ENCODE results near the gene TERT. TPM values are rescaled to one million over a fixed set of nuclear protein-coding genes. Genes with fewer than 3 reads are reported as not detected.
"Not testable (repeated sequence)": the region's sequence is repeated elsewhere in the genome, so short reads cannot be mapped to it uniquely, and the experiment has no call there.

TERT gene
- total and polyA plus RNA-seq, 2 donors = 1.9 to 3.4 TPM

GRCh38 chr5:1293416-1294205 lies 1.3 kb downstream of the TERT start:
- peaks cover 0 to 7% of the 10 kb centered on the region in 2 donors for H3K27me3 ChIP-seq (ENCODE audit: control insufficient read depth in 2 of 2, insufficient read depth in 1 of 2, low read length in 1 of 2)

DNA sequence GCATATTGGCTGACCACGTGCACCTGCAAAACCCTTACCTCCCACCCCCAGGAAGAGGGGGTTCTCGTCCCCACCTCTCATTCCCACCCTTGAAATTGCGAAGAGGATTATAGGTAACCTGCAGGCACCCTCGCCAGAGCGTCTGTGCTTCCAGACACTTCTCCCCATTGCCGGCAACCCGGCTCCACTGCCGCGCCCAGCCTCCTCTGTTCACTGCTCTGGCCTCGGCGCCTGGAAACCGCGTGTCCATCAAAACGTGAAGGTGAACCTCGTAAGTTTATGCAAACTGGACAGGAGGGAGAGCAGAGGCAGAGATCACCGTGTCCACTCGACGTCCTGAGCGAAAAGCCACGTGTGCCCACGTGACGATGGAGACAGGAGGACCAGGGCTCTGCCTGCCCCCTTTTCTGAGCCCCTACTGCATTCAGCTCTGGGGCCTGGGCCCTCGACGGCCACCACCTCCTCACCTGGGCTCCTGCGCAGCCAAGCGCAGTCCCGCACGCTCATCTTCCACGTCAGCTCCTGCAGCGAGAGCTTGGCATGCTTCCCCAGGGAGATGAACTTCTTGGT lies 1.9 kb downstream of the TERT start:
- 96% methylated on average over 30 of the region's 30 CpGs for WGBS
- Histone ChIP-seq H3K27ac (ENCODE audit: low read depth in 1 of 2, low read length in 1 of 2) (no peak overlapping the region), H3K9me3 (ENCODE audit: control insufficient read depth in 2 of 2, insufficient read depth in 1 of 2, low read length in 1 of 2) (peaks cover 4 to 44% of the 10 kb centered on the region in 2 donors), H3K4me1 (ENCODE audit: control insufficient read depth in 2 of 2, insufficient read depth in 2 of 2, low read length in 2 of 2) (peaks cover 24 to 46% of the 10 kb centered on the region in 2 donors), H3K36me3 (ENCODE audit: control insufficient read depth in 2 of 2, insufficient read depth in 2 of 2, low read length in 1 of 2) (peaks cover 8 to 9% of the 10 kb centered on the region in 2 donors), H3K27me3 (ENCODE audit: control insufficient read depth in 2 of 2, insufficient read depth in 1 of 2, low read length in 1 of 2) (peaks cover 0 to 7% of the 10 kb centered on the region in 2 donors), H3K4me3 (ENCODE audit: low read length in 2 of 2) (no peak overlapping the region)
- no peak for DNase-seq (ENCODE audit: low read depth in 6 of 9, low spot score in 9 of 9)

More at GRCh38 chr5:1293416-1294205, 1.3 kb downstream of the TERT start:
- peaks cover 24 to 46% of the 10 kb centered on the region in 2 donors for H3K4me1 ChIP-seq (ENCODE audit: control insufficient read depth in 2 of 2, insufficient read depth in 2 of 2, low read length in 2 of 2)
- 97% methylated on average over 60 of the region's 60 CpGs for whole genome bisulfite sequencing
- H3K36me3 ChIP-seq (ENCODE audit: control insufficient read depth in 2 of 2, insufficient read depth in 2 of 2, low read length in 1 of 2) = peaks cover 4 to 6% of the 10 kb centered on the region in 2 donors
- no peak for DNase-seq (ENCODE audit: low read depth in 6 of 9, low spot score in 9 of 9)
- H3K4me3 ChIP-seq (ENCODE audit: low read length in 2 of 2) = no peak overlapping the region
- no peak overlapping the region for H3K27ac ChIP-seq (ENCODE audit: low read depth in 1 of 2, low read length in 1 of 2)
- H3K9me3 ChIP-seq (ENCODE audit: control insufficient read depth in 2 of 2, insufficient read depth in 1 of 2, low read length in 1 of 2) = peaks cover 3 to 44% of the 10 kb centered on the region in 2 donors

DNA sequence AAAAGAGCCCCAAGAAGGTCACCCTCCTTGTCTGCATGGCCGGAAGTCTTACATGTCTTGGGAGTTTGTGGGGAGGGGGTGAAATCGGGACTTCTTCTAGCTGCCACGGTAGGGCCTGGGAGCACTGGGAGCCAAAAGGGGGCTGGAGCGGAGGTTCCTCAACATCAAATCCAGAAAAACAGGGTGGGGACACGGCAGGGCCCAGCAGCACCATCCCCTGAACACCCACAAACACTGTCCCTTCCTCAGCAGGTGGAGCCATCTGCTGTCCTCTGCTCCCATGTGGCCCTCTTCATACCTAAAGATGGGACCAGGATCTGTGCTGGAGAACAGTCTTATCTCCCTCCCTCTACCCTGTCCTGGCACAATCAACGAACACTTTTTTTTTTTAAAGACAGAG lies 2.7 kb downstream of the TERT start:
- Histone ChIP-seq H3K4me1 (ENCODE audit: control insufficient read depth in 2 of 2, insufficient read depth in 2 of 2, low read length in 2 of 2) (peaks cover 24 to 46% of the 10 kb centered on the region in 2 donors), H3K9me3 (ENCODE audit: control insufficient read depth in 2 of 2, insufficient read depth in 1 of 2, low read length in 1 of 2) (peaks cover 4 to 37% of the 10 kb centered on the region in 2 donors), H3K27ac (ENCODE audit: low read depth in 1 of 2, low read length in 1 of 2) (peak overlapping the region in 1 of 2 donors; percentile 81), H3K4me3 (ENCODE audit: low read length in 2 of 2) (no peak overlapping the region), H3K27me3 (ENCODE audit: control insufficient read depth in 2 of 2, insufficient read depth in 1 of 2, low read length in 1 of 2) (peaks cover 0 to 7% of the 10 kb centered on the region in 2 donors), H3K36me3 (ENCODE audit: control insufficient read depth in 2 of 2, insufficient read depth in 2 of 2, low read length in 1 of 2) (peaks cover 8 to 9% of the 10 kb centered on the region in 2 donors)
- WGBS = 84% methylated on average over 6 of the region's 6 CpGs
- DNase-seq (ENCODE audit: low read depth in 6 of 9, low spot score in 9 of 9) = no peak

- no peak overlapping the region for H3K4me3 ChIP-seq (ENCODE audit: low read length in 2 of 2)
- H3K9me3 ChIP-seq (ENCODE audit: control insufficient read depth in 2 of 2, insufficient read depth in 1 of 2, low read length in 1 of 2) = peaks cover 4 to 33% of the 10 kb centered on the region in 2 donors
- H3K36me3 ChIP-seq (ENCODE audit: control insufficient read depth in 2 of 2, insufficient read depth in 2 of 2, low read length in 1 of 2) = peaks cover 8 to 9% of the 10 kb centered on the region in 2 donors
- H3K27me3 ChIP-seq (ENCODE audit: control insufficient read depth in 2 of 2, insufficient read depth in 1 of 2, low read length in 1 of 2) = peaks cover 0 to 7% of the 10 kb centered on the region in 2 donors
- peaks cover 24 to 46% of the 10 kb centered on the region in 2 donors for H3K4me1 ChIP-seq (ENCODE audit: control insufficient read depth in 2 of 2, insufficient read depth in 2 of 2, low read length in 2 of 2)
- peak overlapping the region in 1 of 2 donors; percentile 81 for H3K27ac ChIP-seq (ENCODE audit: low read depth in 1 of 2, low read length in 1 of 2)
- WGBS = 83% methylated on average over 24 of the region's 24 CpGs
- DNase-seq (ENCODE audit: low read depth in 6 of 9, low spot score in 9 of 9) = peak in 6 of 9 donors; percentile 36 to 78 (median 62)
Measured at GRCh38 chr5:1291611-1292080, 3.2 kb downstream of the TERT start.

DNA sequence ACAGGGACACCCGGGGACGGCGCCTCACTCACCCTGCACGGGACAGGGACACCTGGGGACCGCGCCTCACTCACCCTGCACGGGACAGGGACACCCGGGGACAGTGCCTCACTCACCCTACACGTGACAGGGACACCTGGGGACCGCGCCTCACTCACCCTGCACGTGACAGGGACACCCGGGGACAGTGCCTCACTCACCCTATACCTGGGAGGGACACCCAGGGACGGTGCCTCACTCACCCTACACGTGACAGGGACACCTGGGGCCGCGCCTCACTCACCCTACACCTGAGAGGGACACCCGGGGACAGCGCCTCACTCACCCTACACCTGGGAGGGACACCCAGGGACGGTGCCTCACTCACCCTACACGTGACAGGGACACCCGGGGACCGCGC lies 3.9 kb downstream of the TERT start:
- peaks cover 4 to 30% of the 10 kb centered on the region in 2 donors for H3K9me3 ChIP-seq (ENCODE audit: control insufficient read depth in 2 of 2, insufficient read depth in 1 of 2, low read length in 1 of 2)
- 91% methylated on average over 24 of the region's 24 CpGs for WGBS
- H3K27me3 ChIP-seq (ENCODE audit: control insufficient read depth in 2 of 2, insufficient read depth in 1 of 2, low read length in 1 of 2); DNase-seq (ENCODE audit: low read depth in 6 of 9, low spot score in 9 of 9); H3K4me3 ChIP-seq (ENCODE audit: low read length in 2 of 2); H3K27ac ChIP-seq (ENCODE audit: low read depth in 1 of 2, low read length in 1 of 2): not testable (repeated sequence)
- H3K36me3 ChIP-seq (ENCODE audit: control insufficient read depth in 2 of 2, insufficient read depth in 2 of 2, low read length in 1 of 2) = peaks cover 11 to 12% of the 10 kb centered on the region in 2 donors
- H3K4me1 ChIP-seq (ENCODE audit: control insufficient read depth in 2 of 2, insufficient read depth in 2 of 2, low read length in 2 of 2) = peaks cover 24 to 40% of the 10 kb centered on the region in 2 donors

DNA sequence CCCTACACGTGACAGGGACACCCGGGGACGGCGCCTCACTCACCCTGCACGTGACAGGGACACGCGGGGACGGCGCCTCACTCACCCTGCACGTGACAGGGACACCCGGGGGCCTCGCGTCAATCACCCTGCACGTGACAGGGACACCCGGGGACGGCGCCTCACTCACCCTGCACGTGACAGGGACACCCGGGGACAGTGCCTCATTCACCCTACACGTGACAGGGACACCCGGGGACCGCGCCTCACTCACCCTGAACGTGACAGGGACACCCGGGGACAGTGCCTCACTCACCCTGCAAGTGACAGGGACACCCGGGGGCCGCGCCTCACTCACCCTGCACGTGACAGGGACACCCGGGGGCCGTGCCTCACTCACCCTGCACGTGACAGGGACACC lies 5.3 kb downstream of the TERT start:
- H3K27me3 ChIP-seq (ENCODE audit: control insufficient read depth in 2 of 2, insufficient read depth in 1 of 2, low read length in 1 of 2); H3K4me3 ChIP-seq (ENCODE audit: low read length in 2 of 2); H3K27ac ChIP-seq (ENCODE audit: low read depth in 1 of 2, low read length in 1 of 2); DNase-seq (ENCODE audit: low read depth in 6 of 9, low spot score in 9 of 9): not testable (repeated sequence)
- Histone ChIP-seq H3K4me1 (ENCODE audit: control insufficient read depth in 2 of 2, insufficient read depth in 2 of 2, low read length in 2 of 2) (peaks cover 14 to 32% of the 10 kb centered on the region in 2 donors), H3K36me3 (ENCODE audit: control insufficient read depth in 2 of 2, insufficient read depth in 2 of 2, low read length in 1 of 2) (peaks cover 13 to 14% of the 10 kb centered on the region in 2 donors), H3K9me3 (ENCODE audit: control insufficient read depth in 2 of 2, insufficient read depth in 1 of 2, low read length in 1 of 2) (peaks cover 4 to 24% of the 10 kb centered on the region in 2 donors)
- WGBS = 97% methylated on average over 28 of the region's 32 CpGs

- H3K27ac ChIP-seq (ENCODE audit: low read depth in 1 of 2, low read length in 1 of 2) = no peak overlapping the region
- DNase-seq (ENCODE audit: low read depth in 6 of 9, low spot score in 9 of 9) = no peak
- peaks cover 8 to 24% of the 10 kb centered on the region in 2 donors for H3K4me1 ChIP-seq (ENCODE audit: control insufficient read depth in 2 of 2, insufficient read depth in 2 of 2, low read length in 2 of 2)
- H3K36me3 ChIP-seq (ENCODE audit: control insufficient read depth in 2 of 2, insufficient read depth in 2 of 2, low read length in 1 of 2) = peaks cover 13 to 14% of the 10 kb centered on the region in 2 donors
- H3K4me3 ChIP-seq (ENCODE audit: low read length in 2 of 2) = no peak overlapping the region
- WGBS = 99% methylated on average over 37 of the region's 37 CpGs
- H3K9me3 ChIP-seq (ENCODE audit: control insufficient read depth in 2 of 2, insufficient read depth in 1 of 2, low read length in 1 of 2) = peaks cover 4 to 17% of the 10 kb centered on the region in 2 donors
- H3K27me3 ChIP-seq (ENCODE audit: control insufficient read depth in 2 of 2, insufficient read depth in 1 of 2, low read length in 1 of 2) = no peaks in the 10 kb centered on the region
Measured at GRCh38 chr5:1288439-1289335, 6.2 kb downstream of the TERT start.

- Histone ChIP-seq H3K4me3 (ENCODE audit: low read length in 2 of 2) (no peak overlapping the region), H3K4me1 (ENCODE audit: control insufficient read depth in 2 of 2, insufficient read depth in 2 of 2, low read length in 2 of 2) (peaks cover 3 to 5% of the 10 kb centered on the region in 2 donors), H3K9me3 (ENCODE audit: control insufficient read depth in 2 of 2, insufficient read depth in 1 of 2, low read length in 1 of 2) (peaks cover 4 to 14% of the 10 kb centered on the region in 2 donors), H3K36me3 (ENCODE audit: control insufficient read depth in 2 of 2, insufficient read depth in 2 of 2, low read length in 1 of 2) (peaks cover 20 to 23% of the 10 kb centered on the region in 2 donors), H3K27ac (ENCODE audit: low read depth in 1 of 2, low read length in 1 of 2) (no peak overlapping the region), H3K27me3 (ENCODE audit: control insufficient read depth in 2 of 2, insufficient read depth in 1 of 2, low read length in 1 of 2) (no peaks in the 10 kb centered on the region)
- WGBS = 98% methylated on average over 25 of the region's 25 CpGs
- no peak for DNase-seq (ENCODE audit: low read depth in 6 of 9, low spot score in 9 of 9)
Measured at GRCh38 chr5:1285883-1286291, 9.0 kb downstream of the TERT start.

Measured in thymus (tissue), 11 donors.